HepG2 (cell line): ENCODE results near the gene PRIM2. TPM values are rescaled to one million over a fixed set of nuclear protein-coding genes. Genes with fewer than 3 reads are reported as not detected.
A peak's percentile ranks its signal among the peaks of the same experiment; 100 is the strongest.
"Not testable (repeated sequence)": the region's sequence is repeated elsewhere in the genome, so short reads cannot be mapped to it uniquely, and the experiment has no call there.

Experiments
- ATAC-seq: fragments of 200-7000 bp; cut with Tn5 transposase; 3 replicates; pipeline ENCODE4 v1.9.1; 2020; ENCODE audit warnings: mild to moderate bottlenecking, moderate library complexity
- BruUV-seq: library from RNA; stranded (reverse); fragments of 400-500 nt; replicated peaks from 2 replicates; lab custom pipeline; 2021; lab: Mats Ljungman, UMichigan
- CTCF ChIA-PET: fragments of 300-600 bp; formaldehyde crosslinking; extraction: SDS; loops from one replicate; lab custom pipeline; 2021; ENCODE audit warnings: low total read pairs, inconsistent platforms, low intra/inter-chr PET ratio; lab: Yijun Ruan, JAX
- POLR2A ChIA-PET: fragments of 350-600 bp; sonication (Branson Sonifier 250); formaldehyde crosslinking; loops from one replicate; lab custom pipeline; 2020; ENCODE audit warnings: antibody characterized with exemption, inconsistent platforms; lab: Yijun Ruan, JAX
- DNase-seq: peaks from one replicate; pipeline ENCODE4 v3.0.0-alpha.2; 2015; ENCODE audit warnings: low spot score
- FAIRE-seq: peaks from 3 replicates; lab custom pipeline; 2011; peaks lifted over from hg19 to GRCh38; lab: Jason Lieb, UNC
- H2AFZ ChIP-seq: one replicate; pipeline ENCODE4 v1.6.1; 2011; ENCODE audit warnings: low read length, inconsistent platforms
- H3K27ac ChIP-seq: fragments of 300-600 bp; 3 replicates; pipeline ENCODE4 v1.8.0; 2011; ENCODE audit warnings: mixed run types, mild to moderate bottlenecking, mixed read lengths, low read length, inconsistent platforms; ENCODE audit not compliant: insufficient read depth; ENCODE audit errors: extremely low read length
- H3K27me3 ChIP-seq, 2 experiments: fragments of 200-600 bp in 1 of 2; 2 replicates in 1 of 2; 3 replicates in 1 of 2; pipeline versions ENCODE4 v1.6.0 to v1.8.0; 2011; ENCODE audit warnings: low read length in 2 of 2, mild to moderate bottlenecking in 2 of 2, moderate library complexity in 2 of 2, inconsistent platforms in 1 of 2; ENCODE audit not compliant: insufficient read depth in 2 of 2, control insufficient read depth in 1 of 2
- H3K36me3 ChIP-seq, 2 experiments: fragments of 200-600 bp in 1 of 2; replicated peaks in 1 of 2; 2 replicates in 1 of 2; 3 replicates in 1 of 2; pipeline versions ENCODE4 v1.5.1 to v1.8.0; 2011; ENCODE audit warnings: low read length in 2 of 2, inconsistent platforms in 1 of 2; ENCODE audit not compliant: insufficient read depth in 2 of 2, control insufficient read depth in 1 of 2
- H3K4me1 ChIP-seq: 2 replicates; pipeline ENCODE4 v1.5.1; 2012; ENCODE audit warnings: low read length, inconsistent platforms; ENCODE audit not compliant: insufficient read depth
- H3K4me2 ChIP-seq: 2 replicates; pipeline ENCODE4 v1.6.0; 2011; ENCODE audit warnings: low read depth, low read length, inconsistent platforms
- H3K4me3 ChIP-seq, 3 experiments: fragments of 200-600 bp in 1 of 3; sonication (generic), shearing (Covaris generic) in 1 of 3; replicated peaks in 1 of 3; 2 replicates each; pipeline ENCODE4 v1.5.1; 2011 to 2016; ENCODE audit warnings: low read length in 3 of 3, inconsistent platforms in 2 of 3, low read depth in 2 of 3, mild to moderate bottlenecking in 2 of 3, control low read depth in 1 of 3, mixed read lengths in 1 of 3; ENCODE audit not compliant: insufficient read depth in 1 of 3
- H3K79me2 ChIP-seq: one replicate; pipeline ENCODE4 v1.6.1; 2011; ENCODE audit warnings: low read length, inconsistent platforms; ENCODE audit not compliant: insufficient read depth
- H3K9ac ChIP-seq: 2 replicates; pipeline ENCODE4 v1.6.0; 2011; ENCODE audit warnings: mild to moderate bottlenecking, low read depth, low read length, inconsistent platforms; ENCODE audit not compliant: insufficient read depth
- H3K9me3 ChIP-seq: 2 replicates; pipeline ENCODE4 v1.5.1; 2012; ENCODE audit warnings: mild to moderate bottlenecking, low read length
- H4K20me1 ChIP-seq: 2 replicates; pipeline ENCODE4 v1.6.0; 2011; ENCODE audit warnings: inconsistent platforms, mild to moderate bottlenecking, low read length, moderate library complexity; ENCODE audit not compliant: insufficient read depth
- ARID5B ChIP-seq: IDR thresholded peaks from 2 replicates; pipeline ENCODE4 v1.4.0; 2020; ENCODE audit warnings: mild to moderate bottlenecking, missing genetic modification reagents
- CEBPB ChIP-seq: IDR thresholded peaks from 2 replicates; pipeline ENCODE4 v1.6.1; 2011; ENCODE audit warnings: low read depth, low read length, improper control_type of control experiment, borderline replicate concordance
- CEBPG ChIP-seq: IDR thresholded peaks from 2 replicates; pipeline ENCODE4 v1.6.1; 2016
- FOXK2 ChIP-seq: fragments of 450-650 bp; IDR thresholded peaks from 2 replicates; pipeline ENCODE4 v1.6.1; 2016
- FOXP4 ChIP-seq: sonication (generic); formaldehyde crosslinking; IDR thresholded peaks from 2 replicates; pipeline ENCODE4 v1.4.0; 2020; ENCODE audit warnings: missing genetic modification reagents
- PHF21A ChIP-seq: sonication (generic); formaldehyde crosslinking; IDR thresholded peaks from 2 replicates; pipeline ENCODE4 v1.5.0; 2020; ENCODE audit warnings: mild to moderate bottlenecking, missing genetic modification reagents
- SOX13 ChIP-seq, 3 experiments: fragments of 450-650 bp in 1 of 3; sonication (generic) in 1 of 3; formaldehyde crosslinking in 1 of 3; IDR thresholded peaks in 2 of 3; conservative IDR thresholded peaks in 1 of 3; 2 replicates each; pipeline versions ENCODE4 v1.5.0 to v1.6.1; 2016 to 2020; ENCODE audit warnings: antibody characterized with exemption in 1 of 3, mild to moderate bottlenecking in 1 of 3, missing compliant biosample characterization in 1 of 3, missing genetic modification reagents in 1 of 3, moderate library complexity in 1 of 3
- SOX5 ChIP-seq: IDR thresholded peaks from 2 replicates; pipeline ENCODE4 v1.6.1; 2016; ENCODE audit warnings: borderline replicate concordance
- ZNF644 ChIP-seq: IDR thresholded peaks from 2 replicates; pipeline ENCODE4 v1.6.1; 2016; ENCODE audit warnings: low read depth
- WGBS: methylation state at CpG from one replicate; pipeline ENCODE4 v1.1.6; 2017; ENCODE audit warnings: low lambda C conversion rate; 5-methylcytosine and 5-hydroxymethylcytosine counted together
- in situ Hi-C: cut with HindIII; loops from 2 replicates; pipeline ENCODE4 v1.10.0; 2017; ENCODE audit warnings: low pct_unique_long_range_greater_than_20kb; ENCODE audit not compliant: extremely low pct_ligation_motif_present
- intact Hi-C: fragments of 100-400 bp; cut with micrococcal nuclease; formaldehyde crosslinking; loops from one replicate; pipeline ENCODE4 v1.10.0; 2022; ENCODE audit not compliant: unreplicated experiment
- polyA plus RNA-seq, 8 experiments: library from polyadenylated mRNA; depleted of rRNA in 3 of 8; stranded (reverse) in 7 of 8; unstranded in 1 of 8; fragments of >200 nt; fragmentation: Illumina TruSeq in 4 of 8; extraction: Trizol in 4 of 8; gene quantifications; 2 replicates each; pipeline versions ENCODE4 v1.2.1 to v1.2.3, GENCODE V29; 2011 to 2016; ENCODE audit warnings: low read depth in 4 of 8, missing spikeins in 1 of 8, mixed read lengths in 1 of 8; ENCODE audit not compliant: insufficient read depth in 1 of 8
- total RNA-seq, 5 experiments: library from RNA; depleted of rRNA; stranded (reverse); fragments of >200 nt; fragmentation: Illumina TruSeq; extraction: Trizol; gene quantifications; 2 replicates each; pipeline ENCODE4 v1.2.3, GENCODE V29; 2016; ENCODE audit warnings: low read depth in 1 of 5
- TF ChIP-seq, protein P1 (sequence below): sonication (generic); formaldehyde crosslinking; IDR thresholded peaks from 2 replicates; pipeline ENCODE4 v1.4.0; 2020; ENCODE audit warnings: missing genetic modification reagents

PRIM2 gene
- total and polyA plus RNA-seq, 2 of the 13 experiments (the other 11 are each of a cell fraction or from before 2014, with no cell fraction given), result 8.0 to 52.7 TPM

- ATAC-seq, DNase-seq, POLR2A ChIA-PET, H3K27me3 ChIP-seq, H3K36me3 ChIP-seq, H4K20me1 ChIP-seq, H3K79me2 ChIP-seq, H3K4me3 ChIP-seq, in situ Hi-C loops, H3K9me3 ChIP-seq, H2AFZ ChIP-seq, intact Hi-C loops, H3K27ac ChIP-seq, CTCF ChIA-PET, H3K4me2 ChIP-seq, H3K9ac ChIP-seq, FAIRE-seq, BruUV-seq: not testable (repeated sequence)
- peaks cover 14% of the 10 kb centered on the region for H3K4me1 ChIP-seq
- 98% methylated on average over 3 of the region's 3 CpGs for WGBS
Measured at GRCh38 chr6:57343342-57343741, 25.9 kb downstream of the PRIM2 start.

DNA sequence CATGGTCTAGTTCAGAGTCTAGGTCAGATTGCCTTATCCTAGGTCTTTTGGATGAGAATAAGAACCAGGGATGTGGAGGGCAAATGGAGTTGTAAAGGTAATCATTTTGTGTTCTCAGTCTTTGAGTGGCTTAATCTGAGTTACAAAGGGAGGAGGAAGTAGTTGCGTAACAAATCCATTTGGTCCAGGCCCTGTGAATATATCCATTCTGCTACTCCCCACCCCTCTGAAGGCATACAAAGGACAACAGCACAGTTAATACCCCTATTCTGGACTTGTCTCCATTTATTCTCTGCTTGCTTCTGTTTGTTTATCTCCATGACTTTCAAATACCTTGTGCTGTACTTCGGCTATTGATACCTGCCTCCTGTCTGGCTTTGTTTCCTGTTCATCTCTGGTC is 29.3 kb downstream of the PRIM2 start:
- 81% methylated on average over 2 of the region's 2 CpGs for WGBS
- H3K27me3 ChIP-seq; POLR2A ChIA-PET; H3K4me2 ChIP-seq; H3K4me3 ChIP-seq; CTCF ChIA-PET; H3K9me3 ChIP-seq; H3K27ac ChIP-seq; intact Hi-C loops; H3K79me2 ChIP-seq; H3K36me3 ChIP-seq; in situ Hi-C loops; H3K9ac ChIP-seq; BruUV-seq; H2AFZ ChIP-seq; FAIRE-seq; H4K20me1 ChIP-seq; TF ChIP-seq SOX13 (IDR thresholded peaks at IDR 0.05): not testable (repeated sequence)
- peaks cover 14% of the 10 kb centered on the region for H3K4me1 ChIP-seq
- DNase-seq (peak; percentile 52), ATAC-seq (peak; percentile 76)
- TF ChIP-seq SOX5 (CRISPR knock-in tag), result peak; percentile 26; the same call in 1 of the 2 replicates
- TF ChIP-seq FOXK2, result 0 out of 2 replicates have a peak, but pooled peaks have one; percentile 11
- 0 out of 2 replicates have a peak, but pooled peaks have one; percentile 19 for TF ChIP-seq PHF21A (CRISPR knock-in tag)
- peak; percentile 86 for TF ChIP-seq CEBPG (CRISPR knock-in tag)
- TF ChIP-seq SOX13 (CRISPR knock-in tag; conservative IDR thresholded peaks at IDR 0.05 in 1 of 2, IDR thresholded peaks at IDR 0.05 in 1 of 2), result peak in 1 of 2 experiments; percentile 55; a peak in 2 of 4 replicates
- peak; percentile 33; the same call in 1 of the 2 replicates for TF ChIP-seq ZNF644 (CRISPR knock-in tag)
- peak; percentile 43; the same call in 1 of the 2 replicates for TF ChIP-seq FOXP4 (CRISPR knock-in tag)
- TF ChIP-seq ARID5B (CRISPR knock-in tag), result peak; percentile 13; the same call in 1 of the 2 replicates
- TF ChIP-seq, protein P1, sequence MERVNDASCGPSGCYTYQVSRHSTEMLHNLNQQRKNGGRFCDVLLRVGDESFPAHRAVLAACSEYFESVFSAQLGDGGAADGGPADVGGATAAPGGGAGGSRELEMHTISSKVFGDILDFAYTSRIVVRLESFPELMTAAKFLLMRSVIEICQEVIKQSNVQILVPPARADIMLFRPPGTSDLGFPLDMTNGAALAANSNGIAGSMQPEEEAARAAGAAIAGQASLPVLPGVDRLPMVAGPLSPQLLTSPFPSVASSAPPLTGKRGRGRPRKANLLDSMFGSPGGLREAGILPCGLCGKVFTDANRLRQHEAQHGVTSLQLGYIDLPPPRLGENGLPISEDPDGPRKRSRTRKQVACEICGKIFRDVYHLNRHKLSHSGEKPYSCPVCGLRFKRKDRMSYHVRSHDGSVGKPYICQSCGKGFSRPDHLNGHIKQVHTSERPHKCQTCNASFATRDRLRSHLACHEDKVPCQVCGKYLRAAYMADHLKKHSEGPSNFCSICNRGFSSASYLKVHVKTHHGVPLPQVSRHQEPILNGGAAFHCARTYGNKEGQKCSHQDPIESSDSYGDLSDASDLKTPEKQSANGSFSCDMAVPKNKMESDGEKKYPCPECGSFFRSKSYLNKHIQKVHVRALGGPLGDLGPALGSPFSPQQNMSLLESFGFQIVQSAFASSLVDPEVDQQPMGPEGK (CRISPR knock-in tag), result peak; percentile 24; the same call in 1 of the 2 replicates
- TF ChIP-seq CEBPB, result peak; percentile 89
